ENCODE measurements around the gene RAB33A. TPM values are rescaled to one million over a fixed set of nuclear protein-coding genes. Genes with fewer than 3 reads are reported as not detected.

Gene RAB33A
- total RNA-seq, 4 donors from 2014 or later: 0.93 to 1.2 TPM; not detected in 2

DNA sequence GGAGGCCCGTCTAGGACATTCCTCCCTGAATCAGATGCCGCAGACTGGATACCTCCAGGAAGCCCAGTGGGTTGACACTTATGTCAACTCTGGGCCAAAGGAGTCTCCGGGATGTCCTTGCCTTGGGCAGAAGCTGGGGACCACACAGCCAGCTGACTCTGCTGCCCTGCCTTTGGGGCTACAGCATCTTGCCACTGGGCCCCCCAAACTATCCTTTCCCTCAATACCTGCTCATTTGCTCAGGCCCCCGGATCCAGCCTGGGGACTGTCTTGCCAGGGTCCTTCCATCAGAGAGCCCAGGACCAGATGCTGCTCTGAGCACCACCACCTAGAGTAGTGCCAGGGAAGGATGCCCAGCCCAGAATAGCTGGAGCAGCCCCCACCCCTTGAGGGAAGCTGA is 19.0 kb downstream of the RAB33A start:
- Histone ChIP-seq H3K27ac (no peak overlapping the region), H3K27me3 (no peaks in the 10 kb centered on the region), H3K4me3 (no peak overlapping the region), H3K36me3 (no peaks in the 10 kb centered on the region), H3K4me1 (no peaks in the 10 kb centered on the region), H3K9me3 (no peaks in the 10 kb centered on the region)
- no CpG with 5 or more reads among the region's 4 CpGs for WGBS, 2 donors (ENCODE audit: low coverage in 1 of 2)
- TF ChIP-seq POLR2AphosphoS5 (IDR thresholded peaks at IDR 0.05): no peak
- TF ChIP-seq POLR2A (IDR thresholded peaks at IDR 0.05): no peak
- TF ChIP-seq EP300 (IDR thresholded peaks at IDR 0.05): no peak
- no peak for TF ChIP-seq CTCF (IDR thresholded peaks at IDR 0.05)
- ATAC-seq: no peak

DNA sequence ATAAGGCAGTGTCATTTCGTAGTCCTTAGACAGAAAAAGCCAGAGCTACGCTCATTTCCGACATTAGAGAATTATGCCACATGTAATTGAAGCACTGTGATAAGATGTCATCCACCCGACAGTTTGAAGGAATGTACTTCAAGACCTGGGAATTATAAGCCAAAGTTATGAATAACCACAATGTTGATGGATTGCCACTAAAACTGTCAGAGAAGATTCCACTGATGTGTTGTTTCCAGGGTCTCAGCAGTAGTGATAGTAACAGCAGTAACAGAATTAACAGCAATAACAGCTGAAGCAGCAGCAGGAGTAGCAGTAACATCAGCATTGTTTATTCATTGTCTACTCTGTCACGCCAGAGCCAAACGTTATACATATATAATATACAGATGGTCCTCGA is 24.7 kb downstream of the RAB33A start:
- Histone ChIP-seq H3K36me3 (no peaks in the 10 kb centered on the region), H3K4me3 (no peak overlapping the region), H3K9me3 (no peaks in the 10 kb centered on the region), H3K27ac (no peak overlapping the region), H3K4me1 (no peaks in the 10 kb centered on the region), H3K27me3 (no peaks in the 10 kb centered on the region)
- TF ChIP-seq POLR2A (IDR thresholded peaks at IDR 0.05) (no peak), POLR2AphosphoS5 (IDR thresholded peaks at IDR 0.05) (no peak), EP300 (IDR thresholded peaks at IDR 0.05) (no peak), CTCF (IDR thresholded peaks at IDR 0.05) (no peak)
- WGBS, 2 donors (ENCODE audit: low coverage in 1 of 2): 49 to 73% methylated on average over 7 of the region's 7 CpGs
- ATAC-seq: no peak

DNA sequence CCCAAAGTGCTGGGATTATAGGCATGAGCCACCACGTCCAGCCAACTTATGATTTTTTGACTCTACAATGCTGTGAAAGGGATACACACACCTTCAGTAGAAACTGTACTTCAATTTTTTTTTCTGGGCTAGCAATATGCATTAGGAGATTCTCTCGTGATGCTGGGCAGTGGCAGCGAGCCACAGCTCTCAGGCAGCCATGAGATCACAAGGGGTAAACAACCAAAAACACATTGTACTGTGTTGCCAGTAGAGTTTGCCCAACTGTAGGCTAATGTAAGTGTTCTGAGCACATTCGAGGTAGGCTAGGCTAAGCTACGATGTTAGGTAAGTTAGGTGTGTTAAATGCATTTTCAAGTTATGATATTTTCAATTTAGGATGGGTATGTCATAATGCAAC is 25.7 kb downstream of the RAB33A start:
- H3K4me1 ChIP-seq: no peaks in the 10 kb centered on the region

GRCh38 chrX:130204647-130205046 is 32.9 kb downstream of the RAB33A start:
- H3K4me3 ChIP-seq: no peak overlapping the region
- H3K27ac ChIP-seq: no peak overlapping the region
- no peak for ATAC-seq
- H3K27me3 ChIP-seq: no peaks in the 10 kb centered on the region
- no peaks in the 10 kb centered on the region for H3K4me1 ChIP-seq
- WGBS, 2 donors (ENCODE audit: low coverage in 1 of 2): 0 to 29% methylated on average over 1 of the region's 1 CpG
- no peaks in the 10 kb centered on the region for H3K9me3 ChIP-seq
- H3K36me3 ChIP-seq: peaks cover 0 to 6% of the 10 kb centered on the region in 2 donors
- TF ChIP-seq POLR2A (IDR thresholded peaks at IDR 0.05): no peak
- no peak for TF ChIP-seq CTCF (IDR thresholded peaks at IDR 0.05)
- no peak for TF ChIP-seq POLR2AphosphoS5 (IDR thresholded peaks at IDR 0.05)
- no peak for TF ChIP-seq EP300 (IDR thresholded peaks at IDR 0.05)

More for the DNA sequence above, 25.7 kb downstream of the RAB33A start:
- no peak for ATAC-seq
- Histone ChIP-seq H3K9me3 (no peaks in the 10 kb centered on the region), H3K36me3 (no peaks in the 10 kb centered on the region), H3K4me3 (no peak overlapping the region), H3K27ac (no peak overlapping the region), H3K27me3 (no peaks in the 10 kb centered on the region)
- TF ChIP-seq CTCF (IDR thresholded peaks at IDR 0.05) (no peak), POLR2AphosphoS5 (IDR thresholded peaks at IDR 0.05) (no peak), EP300 (IDR thresholded peaks at IDR 0.05) (no peak), POLR2A (IDR thresholded peaks at IDR 0.05) (no peak)
- WGBS, 2 donors (ENCODE audit: low coverage in 1 of 2): 50% methylated on average over 5 of the region's 5 CpGs; no CpG with 5 or more reads in 1 of the 2 donors

- Histone ChIP-seq H3K27ac (no peak overlapping the region), H3K36me3 (peaks cover 0 to 31% of the 10 kb centered on the region in 2 donors), H3K4me3 (no peak overlapping the region), H3K4me1 (no peaks in the 10 kb centered on the region), H3K9me3 (no peaks in the 10 kb centered on the region), H3K27me3 (no peaks in the 10 kb centered on the region)
- TF ChIP-seq EP300 (IDR thresholded peaks at IDR 0.05) (no peak), POLR2AphosphoS5 (IDR thresholded peaks at IDR 0.05) (no peak), POLR2A (IDR thresholded peaks at IDR 0.05) (no peak), CTCF (IDR thresholded peaks at IDR 0.05) (no peak)
- ATAC-seq: no peak
- WGBS, 2 donors (ENCODE audit: low coverage in 1 of 2): 44 to 95% methylated on average over 2 to 3 of the region's 4 CpGs
These were observed 39.8 kb downstream of the RAB33A start for GRCh38 chrX:130211415-130212186.
